ENCODE data around the gene TOR1A. TPM values are rescaled to one million over a fixed set of nuclear protein-coding genes. Genes with fewer than 3 reads are reported as not detected.

TOR1A gene
- total RNA-seq, 2 donors from 2014 or later = 17.4 to 27.0 TPM

GRCh38 chr9:129810788-129811187 is 13.1 kb downstream of the TOR1A start:
- ATAC-seq (no peak), DNase-seq (no peak)
- intact Hi-C loops (cut with DNase I) = no loop called here
- Histone ChIP-seq H3K36me3 (replicated peaks in 1 of 2; ENCODE audit: insufficient read depth in 1 of 2, low read depth in 2 of 2) (no peaks in the 10 kb centered on the region), H3K4me3 (no peak overlapping the region), H3K9me3 (no peaks in the 10 kb centered on the region), H3K27me3 (no peaks in the 10 kb centered on the region), H3K4me1 (peaks cover 22% of the 10 kb centered on the region), H3K27ac (peak overlapping the region in 2 of 4 donors; percentile 41 to 50)
- no peak for TF ChIP-seq POLR2A (IDR thresholded peaks at IDR 0.05)
- no peak for TF ChIP-seq CTCF (IDR thresholded peaks at IDR 0.05)
- 35 to 41% methylated on average over 6 of the region's 6 CpGs for WGBS, 2 donors

GRCh38 chr9:129810116-129810515 is 13.8 kb downstream of the TOR1A start:
- no peaks in the 10 kb centered on the region for H3K36me3 ChIP-seq (replicated peaks in 1 of 2; ENCODE audit: insufficient read depth in 1 of 2, low read depth in 2 of 2)

DNA sequence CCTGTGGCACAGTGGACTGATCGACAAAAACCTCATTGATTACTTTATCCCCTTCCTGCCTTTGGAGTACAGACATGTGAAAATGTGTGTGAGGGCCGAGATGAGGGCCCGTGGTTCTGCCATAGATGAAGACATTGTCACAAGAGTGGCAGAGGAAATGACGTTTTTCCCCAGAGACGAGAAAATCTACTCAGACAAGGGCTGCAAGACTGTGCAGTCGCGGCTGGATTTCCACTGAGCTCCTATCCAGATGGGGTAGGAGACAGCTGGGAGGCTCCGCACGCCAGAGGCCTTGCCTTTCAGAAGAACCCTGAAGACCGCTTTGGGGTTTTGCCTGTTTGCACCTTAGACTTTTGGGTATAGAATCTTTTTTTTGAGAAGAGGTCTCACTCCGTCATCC is 14.6 kb downstream of the TOR1A start:
- WGBS, 2 donors = 82 to 95% methylated on average over 4 to 11 of the region's 11 CpGs
- Histone ChIP-seq H3K9me3 (no peaks in the 10 kb centered on the region), H3K36me3 (replicated peaks in 1 of 2; ENCODE audit: insufficient read depth in 1 of 2, low read depth in 2 of 2) (no peaks in the 10 kb centered on the region), H3K27ac (no peak overlapping the region), H3K27me3 (no peaks in the 10 kb centered on the region), H3K4me3 (no peak overlapping the region), H3K4me1 (peaks cover 33% of the 10 kb centered on the region)
- TF ChIP-seq POLR2A (IDR thresholded peaks at IDR 0.05) (no peak), CTCF (IDR thresholded peaks at IDR 0.05) (no peak)
- DNase-seq = no peak
- intact Hi-C loops (cut with DNase I) = no loop called here
- ATAC-seq = no peak

More at GRCh38 chr9:129810116-129810515, 13.8 kb downstream of the TOR1A start:
- no peak for TF ChIP-seq CTCF (IDR thresholded peaks at IDR 0.05)
- no peak for TF ChIP-seq POLR2A (IDR thresholded peaks at IDR 0.05)
- Histone ChIP-seq H3K9me3 (no peaks in the 10 kb centered on the region), H3K27ac (no peak overlapping the region), H3K4me3 (no peak overlapping the region), H3K27me3 (no peaks in the 10 kb centered on the region), H3K4me1 (peaks cover 29% of the 10 kb centered on the region)
- 91 to 97% methylated on average over 4 to 11 of the region's 11 CpGs for WGBS, 2 donors
- DNase-seq (no peak), ATAC-seq (no peak)
- intact Hi-C loops (cut with DNase I) = no loop called here

- H3K4me3 ChIP-seq = no peak overlapping the region
- intact Hi-C loops (cut with DNase I) = no loop called here
- 72 to 81% methylated on average over 4 of the region's 4 CpGs for WGBS, 2 donors
- ATAC-seq (no peak), DNase-seq (no peak)
- no peaks in the 10 kb centered on the region for H3K36me3 ChIP-seq (replicated peaks in 1 of 2; ENCODE audit: insufficient read depth in 1 of 2, low read depth in 2 of 2)
- no peaks in the 10 kb centered on the region for H3K27me3 ChIP-seq
- no peaks in the 10 kb centered on the region for H3K9me3 ChIP-seq
- peak overlapping the region in 1 of 4 donors; percentile 20 for H3K27ac ChIP-seq
- TF ChIP-seq POLR2A (IDR thresholded peaks at IDR 0.05) (no peak), CTCF (IDR thresholded peaks at IDR 0.05) (no peak)
- peaks cover 27% of the 10 kb centered on the region for H3K4me1 ChIP-seq
These were observed 17.9 kb downstream of the TOR1A start for GRCh38 chr9:129806061-129806460.

GRCh38 chr9:129803676-129804060 is 20.3 kb downstream of the TOR1A start:
- 2 to 3% methylated on average over 11 to 14 of the region's 14 CpGs for WGBS, 2 donors
- no peaks in the 10 kb centered on the region for H3K9me3 ChIP-seq
- H3K4me3 ChIP-seq = peak overlapping the region; percentile 53 to 80
- H3K27ac ChIP-seq = peak overlapping the region in 3 of 4 donors; percentile 68 to 89 (median 88)
- no peaks in the 10 kb centered on the region for H3K36me3 ChIP-seq (replicated peaks in 1 of 2; ENCODE audit: insufficient read depth in 1 of 2, low read depth in 2 of 2)
- no peak for TF ChIP-seq CTCF (IDR thresholded peaks at IDR 0.05)
- TF ChIP-seq POLR2A (IDR thresholded peaks at IDR 0.05) = no peak
- no peaks in the 10 kb centered on the region for H3K27me3 ChIP-seq
- intact Hi-C loops (cut with DNase I) = no loop called here
- DNase-seq = no peak
- ATAC-seq = no peak
- H3K4me1 ChIP-seq = peaks cover 19% of the 10 kb centered on the region
